IPS-20b (cell line): ENCODE results near the gene VGLL3.

Experiments
- H3K27ac ChIP-seq: one replicate; pipeline ENCODE4 v1.5.1; 2013; ENCODE audit warnings: low read length
- H3K27me3 ChIP-seq: 2 replicates; pipeline ENCODE4 v1.6.1; 2013; ENCODE audit warnings: mild to moderate bottlenecking, low read length, inconsistent platforms; ENCODE audit not compliant: insufficient read depth
- H3K36me3 ChIP-seq: 2 replicates; pipeline ENCODE4 v1.6.1; 2013; ENCODE audit warnings: low read depth, mild to moderate bottlenecking, inconsistent platforms, low read length, moderate library complexity; ENCODE audit not compliant: insufficient read depth
- H3K4me1 ChIP-seq: 2 replicates; pipeline ENCODE4 v1.6.1; 2013; ENCODE audit warnings: mild to moderate bottlenecking, control low read depth, inconsistent platforms, low read length, moderate library complexity; ENCODE audit not compliant: insufficient read depth
- H3K4me3 ChIP-seq: 2 replicates; pipeline ENCODE4 v1.5.1; 2013; ENCODE audit warnings: mild to moderate bottlenecking, low read length, inconsistent platforms
- H3K9ac ChIP-seq: 2 replicates; pipeline ENCODE4 v1.6.1; 2013; ENCODE audit warnings: low read depth, mild to moderate bottlenecking, inconsistent platforms, low read length, moderate library complexity
- H3K9me3 ChIP-seq: 2 replicates; pipeline ENCODE4 v1.6.1; 2013; ENCODE audit warnings: mild to moderate bottlenecking, low read depth, low read length, inconsistent platforms; ENCODE audit not compliant: insufficient read depth

Gene VGLL3

DNA sequence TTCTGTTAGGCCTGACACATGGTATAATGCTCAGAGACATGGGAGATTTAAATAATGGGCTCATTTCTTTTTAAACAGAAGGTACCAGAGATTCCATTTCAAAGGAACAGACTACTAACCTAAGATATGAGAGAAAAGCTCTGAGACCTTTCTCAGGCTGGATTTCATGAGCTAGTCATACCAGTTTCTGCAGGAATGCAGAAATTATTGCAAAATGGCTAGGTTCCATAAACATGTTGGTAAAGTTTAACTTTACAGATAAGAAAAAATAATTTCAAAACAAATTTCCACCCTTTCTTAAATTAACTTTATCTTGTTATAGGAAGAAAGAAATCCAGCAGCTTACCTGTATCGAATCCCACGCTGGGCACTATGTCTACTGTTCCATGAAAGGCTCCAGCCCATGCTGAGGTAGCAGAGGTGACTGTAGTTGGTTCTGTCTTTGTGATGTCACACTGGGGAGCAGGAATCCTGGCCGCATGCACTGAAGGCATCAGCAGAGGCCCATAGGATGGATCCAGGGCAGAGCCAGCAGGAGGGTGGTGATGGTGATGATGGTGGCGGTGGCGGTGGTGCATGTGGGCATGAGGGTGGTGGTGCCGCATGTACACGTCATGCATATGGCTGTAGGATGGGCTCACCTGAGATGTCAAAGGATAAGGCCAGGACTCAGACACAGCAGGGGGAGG is 22.6 kb downstream of the VGLL3 start:
- Histone ChIP-seq H3K9me3 (no peaks in the 10 kb centered on the region), H3K27ac (no peak overlapping the region), H3K36me3 (no peaks in the 10 kb centered on the region), H3K9ac (no peak overlapping the region), H3K4me3 (no peak overlapping the region), H3K27me3 (no peaks in the 10 kb centered on the region), H3K4me1 (peaks cover 5% of the 10 kb centered on the region; the same call in 1 of the 2 replicates)

DNA sequence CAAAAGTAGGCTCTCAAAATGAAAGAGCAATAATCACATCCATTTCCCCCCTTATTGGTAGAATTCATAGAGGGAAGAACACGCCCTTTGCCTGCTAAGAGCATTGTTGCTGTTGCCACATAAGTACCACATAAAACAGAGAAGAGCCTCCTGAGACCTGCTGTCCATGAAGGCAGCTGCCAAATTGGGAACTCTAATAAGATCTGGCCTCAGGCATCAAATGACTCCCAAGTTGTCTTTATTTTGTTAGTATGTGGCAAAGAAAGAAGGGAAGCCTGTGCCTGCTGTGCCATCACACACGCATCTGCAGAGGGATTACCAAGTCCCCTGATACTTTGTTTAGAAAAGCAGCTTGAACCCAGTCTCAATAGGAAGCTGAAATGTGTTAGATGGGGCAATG is 23.9 kb downstream of the VGLL3 start:
- no peak overlapping the region for H3K9ac ChIP-seq
- no peaks in the 10 kb centered on the region for H3K36me3 ChIP-seq
- H3K4me1 ChIP-seq, result peaks cover 5% of the 10 kb centered on the region; the same call in 1 of the 2 replicates
- no peak overlapping the region for H3K27ac ChIP-seq
- no peak overlapping the region for H3K4me3 ChIP-seq
- no peaks in the 10 kb centered on the region for H3K9me3 ChIP-seq
- H3K27me3 ChIP-seq, result no peaks in the 10 kb centered on the region

GRCh38 chr3:86965166-86965565 is 25.8 kb downstream of the VGLL3 start:
- Histone ChIP-seq H3K36me3 (no peaks in the 10 kb centered on the region), H3K9me3 (no peaks in the 10 kb centered on the region), H3K4me3 (no peak overlapping the region), H3K27ac (no peak overlapping the region), H3K4me1 (peaks cover 5% of the 10 kb centered on the region; the same call in 1 of the 2 replicates), H3K27me3 (no peaks in the 10 kb centered on the region), H3K9ac (no peak overlapping the region)

DNA sequence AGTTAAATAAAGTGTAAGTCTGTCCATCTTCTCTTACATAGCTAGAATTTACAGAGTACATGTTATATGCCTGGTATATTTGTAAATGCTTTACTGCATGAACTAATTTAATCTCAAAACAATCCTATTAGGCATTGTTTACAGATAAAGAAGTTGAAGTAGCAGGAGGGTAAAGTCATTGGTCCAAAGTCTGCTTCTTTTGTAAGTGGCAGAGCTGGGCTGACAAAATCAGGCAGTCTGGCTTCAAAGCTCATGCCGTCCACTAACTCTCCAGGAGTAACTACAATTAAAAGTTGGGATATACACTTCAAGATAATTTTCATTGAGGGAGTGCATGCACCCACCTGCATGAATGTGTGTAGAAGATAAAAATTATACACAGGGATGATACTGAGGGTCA is 27.3 kb downstream of the VGLL3 start:
- H3K4me1 ChIP-seq, result peaks cover 9% of the 10 kb centered on the region

DNA sequence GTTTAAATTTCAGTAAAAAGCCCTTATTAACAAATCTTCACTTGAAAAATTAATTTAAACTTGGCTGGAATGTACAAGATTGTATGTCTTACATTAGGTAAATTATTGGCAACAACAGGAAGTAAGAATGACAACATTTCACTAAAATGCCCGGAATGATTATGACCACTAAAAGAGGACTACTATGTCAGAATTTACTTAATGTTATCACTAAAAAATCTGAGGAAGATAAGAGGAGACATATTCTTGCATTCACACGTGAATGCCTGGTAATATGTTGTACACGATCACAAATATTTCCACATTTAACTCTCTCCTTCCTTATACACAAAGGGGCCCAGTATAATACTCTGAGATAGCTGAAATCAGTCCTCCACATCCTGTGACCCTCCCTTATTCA is 29.7 kb downstream of the VGLL3 start:
- Histone ChIP-seq H3K4me1 (peaks cover 8% of the 10 kb centered on the region), H3K27me3 (no peaks in the 10 kb centered on the region), H3K27ac (no peak overlapping the region), H3K9ac (no peak overlapping the region), H3K4me3 (no peak overlapping the region), H3K9me3 (no peaks in the 10 kb centered on the region), H3K36me3 (no peaks in the 10 kb centered on the region)

More for the DNA sequence above, 27.3 kb downstream of the VGLL3 start:
- no peaks in the 10 kb centered on the region for H3K27me3 ChIP-seq
- no peaks in the 10 kb centered on the region for H3K36me3 ChIP-seq
- no peak overlapping the region for H3K27ac ChIP-seq
- H3K9me3 ChIP-seq, result no peaks in the 10 kb centered on the region
- H3K4me3 ChIP-seq, result no peak overlapping the region
- no peak overlapping the region for H3K9ac ChIP-seq

DNA sequence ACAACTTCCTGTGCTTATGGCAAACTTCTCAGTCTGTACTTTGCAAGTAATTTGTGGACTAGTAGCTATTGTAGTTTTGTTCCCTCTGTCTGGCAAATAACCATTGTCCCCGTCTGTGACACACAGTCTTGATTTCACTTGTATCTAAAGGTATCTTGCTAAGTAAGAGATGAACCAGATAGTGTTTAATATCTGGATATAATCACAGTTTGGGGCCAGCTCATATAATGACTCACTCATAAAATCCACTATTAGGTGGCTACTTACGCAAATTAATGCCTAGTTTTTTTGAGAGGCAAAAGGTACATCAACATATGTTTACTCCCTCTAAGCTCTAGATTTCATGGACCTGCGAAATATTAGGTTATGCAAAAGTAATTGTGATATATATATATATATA is 30.4 kb downstream of the VGLL3 start:
- H3K4me3 ChIP-seq, result no peak overlapping the region
- H3K36me3 ChIP-seq, result no peaks in the 10 kb centered on the region
- H3K9me3 ChIP-seq, result no peaks in the 10 kb centered on the region
- no peaks in the 10 kb centered on the region for H3K27me3 ChIP-seq
- H3K4me1 ChIP-seq, result peaks cover 8% of the 10 kb centered on the region
- H3K9ac ChIP-seq, result no peak overlapping the region
- no peak overlapping the region for H3K27ac ChIP-seq

GRCh38 chr3:86958534-86958933 is 32.4 kb downstream of the VGLL3 start:
- H3K36me3 ChIP-seq, result no peaks in the 10 kb centered on the region
- no peaks in the 10 kb centered on the region for H3K27me3 ChIP-seq
- no peak overlapping the region for H3K4me3 ChIP-seq
- peaks cover 8% of the 10 kb centered on the region for H3K4me1 ChIP-seq
- no peak overlapping the region for H3K27ac ChIP-seq
- no peak overlapping the region for H3K9ac ChIP-seq
- H3K9me3 ChIP-seq, result no peaks in the 10 kb centered on the region

DNA sequence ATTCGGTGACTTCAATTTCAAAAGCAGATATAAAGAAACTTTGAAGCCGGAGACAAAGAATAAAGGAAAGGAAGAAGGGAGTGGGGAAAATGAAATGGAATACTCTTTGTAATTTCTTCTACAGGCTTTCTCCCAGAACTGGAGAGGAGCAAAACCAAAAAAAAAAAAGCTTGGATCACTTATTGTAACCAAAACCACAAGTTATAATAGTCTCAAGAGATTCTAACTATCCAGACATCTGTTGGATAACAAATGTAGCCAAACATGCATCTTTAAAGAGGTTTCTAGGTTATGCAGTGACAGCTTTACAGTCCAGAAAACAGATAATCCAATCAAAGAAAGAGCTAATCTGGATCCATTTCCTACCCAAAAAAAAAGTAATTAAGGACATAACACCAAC is 36.2 kb downstream of the VGLL3 start:
- Histone ChIP-seq H3K36me3 (no peaks in the 10 kb centered on the region), H3K4me1 (peaks cover 13% of the 10 kb centered on the region), H3K27ac (no peak overlapping the region), H3K9ac (no peak overlapping the region), H3K9me3 (no peaks in the 10 kb centered on the region), H3K4me3 (no peak overlapping the region), H3K27me3 (no peaks in the 10 kb centered on the region)

DNA sequence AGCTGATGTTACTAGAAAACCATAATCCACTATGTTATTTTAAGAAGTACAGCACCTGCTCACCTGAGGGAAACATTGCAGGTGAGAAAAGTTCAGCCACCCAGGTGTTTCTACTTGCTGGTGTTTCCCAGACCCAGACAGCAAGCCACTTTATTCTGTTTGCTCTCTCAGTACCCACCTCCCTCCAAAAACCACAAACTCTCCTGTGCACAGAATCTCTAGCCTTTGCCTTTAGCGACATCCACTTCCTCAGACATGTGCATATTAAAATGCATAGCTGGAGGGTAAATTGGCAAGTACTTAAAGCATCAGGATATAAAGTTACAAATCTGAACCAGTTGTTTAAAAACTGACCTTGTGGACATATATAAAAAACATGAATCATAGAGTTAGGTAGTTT is 36.7 kb downstream of the VGLL3 start:
- no peak overlapping the region for H3K27ac ChIP-seq
- H3K4me3 ChIP-seq, result no peak overlapping the region
- H3K9me3 ChIP-seq, result no peaks in the 10 kb centered on the region
- peaks cover 13% of the 10 kb centered on the region for H3K4me1 ChIP-seq
- no peaks in the 10 kb centered on the region for H3K36me3 ChIP-seq
- no peaks in the 10 kb centered on the region for H3K27me3 ChIP-seq
- H3K9ac ChIP-seq, result no peak overlapping the region

DNA sequence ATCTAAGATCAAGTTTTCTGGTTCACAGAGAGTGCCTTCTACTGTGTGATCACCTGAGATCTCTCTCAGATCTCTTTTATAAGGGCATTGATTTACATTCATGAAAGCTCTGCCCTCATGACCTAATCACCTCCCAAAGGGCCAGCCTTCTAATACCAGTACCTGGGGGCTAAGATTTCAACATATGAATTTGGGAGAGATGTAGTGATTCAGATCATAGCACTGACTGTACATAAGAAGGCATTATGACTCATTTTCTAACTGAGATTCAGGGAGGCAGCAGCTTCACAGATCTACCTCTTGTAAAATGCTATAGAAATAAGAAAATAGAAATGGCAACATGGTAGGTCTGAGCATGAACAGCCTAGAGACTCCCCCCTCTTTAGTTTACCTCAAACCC is 39.6 kb downstream of the VGLL3 start:
- Histone ChIP-seq H3K9me3 (no peaks in the 10 kb centered on the region; the same call in 1 of the 2 replicates), H3K36me3 (no peaks in the 10 kb centered on the region), H3K4me3 (no peak overlapping the region), H3K27ac (no peak overlapping the region), H3K27me3 (no peaks in the 10 kb centered on the region), H3K4me1 (peaks cover 17% of the 10 kb centered on the region), H3K9ac (no peak overlapping the region)

GRCh38 chr3:86950717-86951116 is 40.2 kb downstream of the VGLL3 start:
- Histone ChIP-seq H3K4me3 (no peak overlapping the region), H3K27ac (no peak overlapping the region), H3K9me3 (no peaks in the 10 kb centered on the region; the same call in 1 of the 2 replicates), H3K36me3 (no peaks in the 10 kb centered on the region), H3K4me1 (peaks cover 17% of the 10 kb centered on the region), H3K27me3 (no peaks in the 10 kb centered on the region), H3K9ac (no peak overlapping the region)

- Histone ChIP-seq H3K27ac (no peak overlapping the region), H3K27me3 (no peaks in the 10 kb centered on the region), H3K4me3 (no peak overlapping the region), H3K9me3 (no peaks in the 10 kb centered on the region; the same call in 1 of the 2 replicates), H3K9ac (no peak overlapping the region), H3K4me1 (peaks cover 17% of the 10 kb centered on the region), H3K36me3 (no peaks in the 10 kb centered on the region)
Observed at GRCh38 chr3:86949850-86950249, 41.1 kb downstream of the VGLL3 start.
